RWPE1 (cell line): Measurements from ENCODE around the gene ARHGEF6.

Experiments used
- CTCF ChIA-PET: fragments of 350-600 bp; sonication (Branson Sonifier 250); formaldehyde crosslinking; extraction: SDS; loops from one replicate; lab custom pipeline; 2021; lab: Yijun Ruan, JAX
- POLR2A ChIA-PET: fragments of 400-600 bp; formaldehyde crosslinking; extraction: SDS; loops from one replicate; lab custom pipeline; 2020; ENCODE audit warnings: antibody characterized with exemption; ENCODE audit not compliant: low non-redundant PET; lab: Yijun Ruan, JAX
- DNase-seq: peaks from one replicate; pipeline ENCODE4 v3.0.0; 2012; ENCODE audit warnings: low spot score
- H3K27ac ChIP-seq: fragments of 450-650 bp; 2 replicates; pipeline ENCODE4 v1.5.1; 2017
- CTCF ChIP-seq: fragments of 450-650 bp; conservative IDR thresholded peaks from 2 replicates; pipeline ENCODE4 v1.5.1; 2017; ENCODE audit warnings: low read depth, mild to moderate bottlenecking

The ARHGEF6 gene

GRCh38 chrX:136711147-136711546, 69.6 kb downstream of the ARHGEF6 start:
- ChIA-PET POLR2A (no interaction called here), CTCF (interaction anchor here (0.7 kb wide), 1 partner anchor 265 kb away, joined by 4 read pairs; no protein-coding TSS in a partner anchor)
- no peak overlapping the region for H3K27ac ChIP-seq
- DNase-seq, result no peak
- TF ChIP-seq CTCF, result no peak

GRCh38 chrX:136710325-136710951, 70.3 kb downstream of the ARHGEF6 start:
- ChIA-PET POLR2A (no interaction called here), CTCF (no interaction called here)
- no peak for DNase-seq
- H3K27ac ChIP-seq, result no peak overlapping the region
- no peak for TF ChIP-seq CTCF

- POLR2A ChIA-PET, result no interaction called here
- DNase-seq, result no peak
- CTCF ChIA-PET, result interaction anchor here (0.6 to 0.7 kb wide), 6 partner anchors 12 to 1854 kb away, joined by 3 to 6 read pairs (median 4); no protein-coding TSS in a partner anchor
- no peak overlapping the region for H3K27ac ChIP-seq
- no peak for TF ChIP-seq CTCF
Measured at GRCh38 chrX:136708348-136708747, 72.4 kb downstream of the ARHGEF6 start.

GRCh38 chrX:136697156-136697555, 83.6 kb downstream of the ARHGEF6 start:
- CTCF ChIA-PET, result no interaction called here
- DNase-seq, result no peak
- TF ChIP-seq CTCF, result no peak
- POLR2A ChIA-PET, result no interaction called here
- no peak overlapping the region for H3K27ac ChIP-seq

GRCh38 chrX:136694431-136695087, 86.2 kb downstream of the ARHGEF6 start:
- peak; percentile 51 for TF ChIP-seq CTCF
- ChIA-PET CTCF (interaction anchor here (0.6 to 1.3 kb wide), 4 partner anchors 35 to 666 kb away, joined by 3 to 5 read pairs (median 4); no protein-coding TSS in a partner anchor), POLR2A (no interaction called here)
- peak; percentile 27 for DNase-seq
- H3K27ac ChIP-seq, result no peak overlapping the region

- H3K27ac ChIP-seq, result no peak overlapping the region
- ChIA-PET POLR2A (no interaction called here), CTCF (no interaction called here)
- no peak for TF ChIP-seq CTCF
- DNase-seq, result no peak
Measured at GRCh38 chrX:136692271-136692670, 88.5 kb downstream of the ARHGEF6 start.
